SK-N-SH treated with all-trans-retinoic acid at 6 μM for 48 hours (cell line): ENCODE measurements around the gene TREX2.

Source experiments
- CSDC2 ChIP-seq: fragments of 250-450 bp; sonication (Bioruptor Pico); IDR thresholded peaks from 2 replicates; pipeline ENCODE4 v1.5.0; 2020; ENCODE audit warnings: mild to moderate bottlenecking, moderate library complexity
- OSR1 ChIP-seq: fragments of 250-450 bp; sonication (Bioruptor Pico); IDR thresholded peaks from 2 replicates; pipeline ENCODE4 v1.8.0; 2022; ENCODE audit warnings: moderate library complexity, mild to moderate bottlenecking, inconsistent platforms
- RARB ChIP-seq: fragments of 250-450 bp; sonication (Bioruptor Pico); IDR thresholded peaks from 2 replicates; pipeline ENCODE4 v1.8.0; 2021; ENCODE audit warnings: mild to moderate bottlenecking, moderate library complexity
- ZNF565 ChIP-seq: fragments of 450-650 bp; formaldehyde crosslinking; conservative IDR thresholded peaks from 2 replicates; pipeline ENCODE4 v1.5.0; 2020; ENCODE audit warnings: low read depth, mild to moderate bottlenecking, moderate library complexity
- TF ChIP-seq, protein P1 (sequence below): fragments of 250-450 bp; sonication (Bioruptor Pico); IDR thresholded peaks from 2 replicates; pipeline ENCODE4 v1.8.0; 2020; ENCODE audit warnings: mild to moderate bottlenecking, moderate library complexity, borderline replicate concordance
- TF ChIP-seq, protein P2 (sequence below): fragments of 250-450 bp; sonication (Bioruptor Pico); IDR thresholded peaks from 2 replicates; pipeline ENCODE4 v1.5.1; 2020; ENCODE audit warnings: low read depth, mild to moderate bottlenecking, moderate library complexity

DNA sequence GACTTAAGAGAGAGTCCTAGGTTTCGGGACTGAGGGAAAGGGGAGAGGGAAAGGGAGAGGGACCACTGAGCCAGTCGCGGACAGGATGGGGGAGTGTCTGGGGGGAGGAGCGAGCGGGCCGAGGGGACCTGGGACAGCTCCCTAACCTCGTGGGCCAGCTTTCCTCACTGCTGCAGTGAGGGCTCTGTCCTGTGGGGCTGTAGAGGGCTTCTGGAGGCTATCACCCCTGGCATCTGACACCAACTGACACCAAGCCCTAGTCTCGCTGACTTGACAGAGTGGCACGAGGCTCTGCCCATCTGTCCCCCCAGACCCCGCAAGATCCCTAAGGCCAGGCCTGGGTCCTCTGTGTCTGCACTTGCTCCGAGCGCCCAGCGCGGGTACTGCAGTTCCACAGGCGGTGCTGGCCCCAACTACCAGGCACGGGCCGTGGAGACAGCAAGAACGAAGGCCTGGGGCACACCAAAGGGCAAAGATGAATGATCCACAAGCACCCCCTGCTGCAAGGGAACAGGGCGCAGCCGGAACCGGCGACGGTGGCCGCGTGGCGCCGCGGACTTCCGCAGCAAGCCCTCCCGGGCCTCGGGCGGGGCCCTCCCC, 24.1 kb upstream of the TREX2 start:
- TF ChIP-seq ZNF565 (CRISPR knock-in tag) (no peak), CSDC2 (CRISPR knock-in tag) (no peak), OSR1 (CRISPR knock-in tag) (no peak), RARB (CRISPR knock-in tag) (no peak)
- TF ChIP-seq, protein P1, sequence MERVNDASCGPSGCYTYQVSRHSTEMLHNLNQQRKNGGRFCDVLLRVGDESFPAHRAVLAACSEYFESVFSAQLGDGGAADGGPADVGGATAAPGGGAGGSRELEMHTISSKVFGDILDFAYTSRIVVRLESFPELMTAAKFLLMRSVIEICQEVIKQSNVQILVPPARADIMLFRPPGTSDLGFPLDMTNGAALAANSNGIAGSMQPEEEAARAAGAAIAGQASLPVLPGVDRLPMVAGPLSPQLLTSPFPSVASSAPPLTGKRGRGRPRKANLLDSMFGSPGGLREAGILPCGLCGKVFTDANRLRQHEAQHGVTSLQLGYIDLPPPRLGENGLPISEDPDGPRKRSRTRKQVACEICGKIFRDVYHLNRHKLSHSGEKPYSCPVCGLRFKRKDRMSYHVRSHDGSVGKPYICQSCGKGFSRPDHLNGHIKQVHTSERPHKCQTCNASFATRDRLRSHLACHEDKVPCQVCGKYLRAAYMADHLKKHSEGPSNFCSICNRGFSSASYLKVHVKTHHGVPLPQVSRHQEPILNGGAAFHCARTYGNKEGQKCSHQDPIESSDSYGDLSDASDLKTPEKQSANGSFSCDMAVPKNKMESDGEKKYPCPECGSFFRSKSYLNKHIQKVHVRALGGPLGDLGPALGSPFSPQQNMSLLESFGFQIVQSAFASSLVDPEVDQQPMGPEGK (CRISPR knock-in tag), result no peak
- TF ChIP-seq, protein P2, sequence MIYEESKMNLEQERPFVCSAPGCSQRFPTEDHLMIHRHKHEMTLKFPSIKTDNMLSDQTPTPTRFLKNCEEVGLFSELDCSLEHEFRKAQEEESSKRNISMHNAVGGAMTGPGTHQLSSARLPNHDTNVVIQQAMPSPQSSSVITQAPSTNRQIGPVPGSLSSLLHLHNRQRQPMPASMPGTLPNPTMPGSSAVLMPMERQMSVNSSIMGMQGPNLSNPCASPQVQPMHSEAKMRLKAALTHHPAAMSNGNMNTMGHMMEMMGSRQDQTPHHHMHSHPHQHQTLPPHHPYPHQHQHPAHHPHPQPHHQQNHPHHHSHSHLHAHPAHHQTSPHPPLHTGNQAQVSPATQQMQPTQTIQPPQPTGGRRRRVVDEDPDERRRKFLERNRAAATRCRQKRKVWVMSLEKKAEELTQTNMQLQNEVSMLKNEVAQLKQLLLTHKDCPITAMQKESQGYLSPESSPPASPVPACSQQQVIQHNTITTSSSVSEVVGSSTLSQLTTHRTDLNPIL (CRISPR knock-in tag), result no peak
